RWPE2 (cell line): Measurements from ENCODE around the gene TMPRSS11F.

ENCODE experiments used
- ATAC-seq: fragments of 200-7000 bp; cut with Tn5 transposase; 3 replicates; pipeline ENCODE4 v1.9.1; 2021; ENCODE audit warnings: low read depth
- DNase-seq: peaks from one replicate; pipeline ENCODE4 v3.0.0-alpha.2; 2020; ENCODE audit warnings: low spot score
- H3K27ac ChIP-seq: fragments of 450-650 bp; 2 replicates; pipeline ENCODE4 v1.5.1; 2017; ENCODE audit warnings: mild to moderate bottlenecking; ENCODE audit not compliant: poor library complexity, severe bottlenecking
- H3K27me3 ChIP-seq: fragments of 250-450 bp; sonication (Bioruptor Pico); 2 replicates; pipeline ENCODE4 v1.5.1; 2021; ENCODE audit warnings: mild to moderate bottlenecking, moderate library complexity; ENCODE audit not compliant: insufficient read depth, poor library complexity, severe bottlenecking
- H3K36me3 ChIP-seq: fragments of 250-450 bp; sonication (Bioruptor Pico); 2 replicates; pipeline ENCODE4 v1.5.1; 2020; ENCODE audit warnings: low read depth, mild to moderate bottlenecking, moderate library complexity
- H3K4me1 ChIP-seq: fragments of 250-450 bp; sonication (Bioruptor Pico); 2 replicates; pipeline ENCODE4 v1.5.1; 2021; ENCODE audit warnings: mild to moderate bottlenecking, moderate library complexity; ENCODE audit not compliant: insufficient read depth, poor library complexity, severe bottlenecking
- H3K4me3 ChIP-seq: fragments of 250-450 bp; sonication (Bioruptor Pico); 2 replicates; pipeline ENCODE4 v1.5.1; 2021; ENCODE audit warnings: mild to moderate bottlenecking, moderate library complexity; ENCODE audit not compliant: severe bottlenecking
- H3K9me3 ChIP-seq: fragments of 250-450 bp; sonication (Bioruptor Pico); 2 replicates; pipeline ENCODE4 v1.5.1; 2021; ENCODE audit warnings: mild to moderate bottlenecking, moderate library complexity; ENCODE audit not compliant: severe bottlenecking
- TF ChIP-seq, protein P1 (sequence below): fragments of 450-650 bp; IDR thresholded peaks from one replicate; pipeline ENCODE4 v1.5.1; 2017; ENCODE audit warnings: mild to moderate bottlenecking, moderate library complexity; ENCODE audit not compliant: poor library complexity, severe bottlenecking

TMPRSS11F gene

DNA sequence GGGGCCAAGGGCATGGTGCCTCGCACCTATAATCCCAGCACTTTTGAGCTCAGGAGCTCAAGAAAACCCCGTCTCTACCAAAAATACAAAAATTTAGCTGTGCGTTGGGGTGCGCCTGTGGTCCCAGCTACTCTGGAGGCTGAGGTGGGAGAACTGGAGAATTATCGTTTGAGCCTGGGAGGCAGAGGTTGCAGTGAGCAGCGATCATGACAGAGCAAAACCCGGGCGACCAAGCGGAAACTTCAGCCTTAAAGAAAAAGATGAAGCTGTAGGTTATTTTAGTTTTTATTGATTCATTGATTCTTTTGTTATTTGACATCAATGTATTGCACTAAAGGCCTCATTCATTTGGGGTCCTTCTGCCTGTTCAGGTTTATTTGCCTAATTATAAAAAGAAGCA, 5.4 kb downstream of the TMPRSS11F start:
- Histone ChIP-seq H3K9me3 (no peaks in the 10 kb centered on the region), H3K27me3 (no peaks in the 10 kb centered on the region), H3K4me1 (peaks cover under 1% of the 10 kb centered on the region), H3K36me3 (no peaks in the 10 kb centered on the region), H3K4me3 (no peak overlapping the region), H3K27ac (no peak overlapping the region)
- DNase-seq = no peak
- TF ChIP-seq, protein P1, sequence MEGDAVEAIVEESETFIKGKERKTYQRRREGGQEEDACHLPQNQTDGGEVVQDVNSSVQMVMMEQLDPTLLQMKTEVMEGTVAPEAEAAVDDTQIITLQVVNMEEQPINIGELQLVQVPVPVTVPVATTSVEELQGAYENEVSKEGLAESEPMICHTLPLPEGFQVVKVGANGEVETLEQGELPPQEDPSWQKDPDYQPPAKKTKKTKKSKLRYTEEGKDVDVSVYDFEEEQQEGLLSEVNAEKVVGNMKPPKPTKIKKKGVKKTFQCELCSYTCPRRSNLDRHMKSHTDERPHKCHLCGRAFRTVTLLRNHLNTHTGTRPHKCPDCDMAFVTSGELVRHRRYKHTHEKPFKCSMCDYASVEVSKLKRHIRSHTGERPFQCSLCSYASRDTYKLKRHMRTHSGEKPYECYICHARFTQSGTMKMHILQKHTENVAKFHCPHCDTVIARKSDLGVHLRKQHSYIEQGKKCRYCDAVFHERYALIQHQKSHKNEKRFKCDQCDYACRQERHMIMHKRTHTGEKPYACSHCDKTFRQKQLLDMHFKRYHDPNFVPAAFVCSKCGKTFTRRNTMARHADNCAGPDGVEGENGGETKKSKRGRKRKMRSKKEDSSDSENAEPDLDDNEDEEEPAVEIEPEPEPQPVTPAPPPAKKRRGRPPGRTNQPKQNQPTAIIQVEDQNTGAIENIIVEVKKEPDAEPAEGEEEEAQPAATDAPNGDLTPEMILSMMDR = no peak
- ATAC-seq = no peak

DNA sequence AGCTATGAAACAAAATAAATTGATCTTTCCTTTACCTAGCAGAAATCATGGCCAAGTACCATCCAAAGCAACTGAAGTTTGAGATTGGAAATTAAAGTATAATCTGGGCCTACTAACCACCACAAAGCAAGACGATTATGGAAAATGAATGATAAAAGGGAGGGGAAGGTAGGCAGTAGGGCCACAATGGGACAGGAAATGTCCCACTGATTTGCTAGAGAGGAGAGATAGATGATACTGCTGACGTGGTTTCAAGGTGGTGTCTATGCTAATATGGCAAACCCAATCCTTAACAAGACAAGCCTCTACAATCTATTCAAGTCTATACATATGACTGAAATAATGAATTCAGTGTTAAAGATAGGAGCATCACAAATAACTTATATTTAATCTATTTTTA, 6.1 kb downstream of the TMPRSS11F start:
- Histone ChIP-seq H3K27ac (no peak overlapping the region), H3K9me3 (no peaks in the 10 kb centered on the region), H3K4me1 (no peaks in the 10 kb centered on the region), H3K27me3 (no peaks in the 10 kb centered on the region), H3K4me3 (no peak overlapping the region), H3K36me3 (no peaks in the 10 kb centered on the region)
- TF ChIP-seq, protein P1 = no peak
- DNase-seq = no peak
- no peak for ATAC-seq

GRCh38 chr4:68119921-68120320, 9.7 kb downstream of the TMPRSS11F start:
- H3K27ac ChIP-seq = no peak overlapping the region
- H3K27me3 ChIP-seq = no peaks in the 10 kb centered on the region
- H3K36me3 ChIP-seq = no peaks in the 10 kb centered on the region
- no peaks in the 10 kb centered on the region for H3K9me3 ChIP-seq
- H3K4me1 ChIP-seq = no peaks in the 10 kb centered on the region
- no peak overlapping the region for H3K4me3 ChIP-seq
- TF ChIP-seq, protein P1 = no peak
- DNase-seq (no peak), ATAC-seq (no peak)

GRCh38 chr4:68110441-68110840, 19.2 kb downstream of the TMPRSS11F start:
- H3K27me3 ChIP-seq = no peaks in the 10 kb centered on the region
- ATAC-seq = no peak
- DNase-seq = no peak
- no peaks in the 10 kb centered on the region for H3K9me3 ChIP-seq
- H3K4me1 ChIP-seq = no peaks in the 10 kb centered on the region
- H3K27ac ChIP-seq = no peak overlapping the region
- H3K4me3 ChIP-seq = no peak overlapping the region
- TF ChIP-seq, protein P1 = no peak
- no peaks in the 10 kb centered on the region for H3K36me3 ChIP-seq

DNA sequence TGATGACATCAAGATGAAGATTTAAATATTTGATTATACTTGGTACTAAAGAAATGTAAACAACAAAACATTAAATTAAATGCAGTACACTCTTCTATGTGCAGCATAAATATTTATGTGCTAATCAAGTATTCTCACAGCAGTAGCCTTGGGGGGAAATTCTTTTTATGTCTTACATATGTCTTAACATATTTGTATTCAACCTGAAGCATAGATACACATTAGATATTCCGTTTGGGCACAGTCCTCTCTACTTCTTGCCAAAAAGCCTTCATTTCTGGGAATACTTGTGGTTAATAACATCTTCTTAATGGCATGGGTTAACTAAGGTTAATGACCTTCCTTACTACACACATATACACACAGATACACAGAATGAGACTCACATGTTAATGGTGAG, 19.8 kb downstream of the TMPRSS11F start:
- H3K27me3 ChIP-seq = no peaks in the 10 kb centered on the region
- no peaks in the 10 kb centered on the region for H3K4me1 ChIP-seq
- no peaks in the 10 kb centered on the region for H3K9me3 ChIP-seq
- H3K27ac ChIP-seq = no peak overlapping the region
- ATAC-seq = no peak
- TF ChIP-seq, protein P1 = no peak
- H3K36me3 ChIP-seq = no peaks in the 10 kb centered on the region
- no peak for DNase-seq
- H3K4me3 ChIP-seq = no peak overlapping the region
